ENCODE results near the gene GPR34. TPM values are rescaled to one million over a fixed set of nuclear protein-coding genes. Genes with fewer than 3 reads are reported as not detected.

Gene GPR34
- total and polyA plus RNA-seq, 2 of the 4 experiments (the other 2 are of a cell fraction) = not detected

DNA sequence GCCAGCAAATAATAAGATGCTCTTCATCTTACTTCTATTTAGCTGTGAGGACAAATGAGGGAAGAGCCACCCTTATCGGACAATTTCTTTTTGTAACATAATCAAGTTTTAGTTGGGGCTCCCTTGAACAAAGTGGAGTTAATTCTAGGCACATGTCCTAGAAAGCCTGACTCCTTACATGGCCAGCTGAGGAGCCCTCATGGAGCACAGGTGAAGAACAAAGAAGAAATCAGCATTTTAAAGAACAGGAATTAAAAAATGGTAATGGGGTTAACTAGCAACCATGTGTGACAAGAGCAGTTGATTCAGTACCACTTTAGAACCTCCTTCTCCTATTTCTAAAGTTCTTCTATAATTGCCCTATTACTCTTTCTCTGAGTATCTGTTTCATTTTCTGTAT is 51.1 kb downstream of the GPR34 start:
- ATAC-seq (ENCODE audit: low read depth) (no peak), DNase-seq (no peak)
- no peak for TF ChIP-seq MAZ (IDR thresholded peaks at IDR 0.05; ENCODE audit: borderline replicate concordance, low read depth, low read length)
- no peak for TF ChIP-seq FOS (IDR thresholded peaks at IDR 0.05; ENCODE audit: low read depth, low read length)
- TF ChIP-seq MAFK (IDR thresholded peaks at IDR 0.05; ENCODE audit: low read depth, low read length) = no peak
- no peak for TF ChIP-seq CEBPB (IDR thresholded peaks at IDR 0.05; ENCODE audit: low read depth, low read length)
- TF ChIP-seq RAD21 (IDR thresholded peaks at IDR 0.05; ENCODE audit: low read length) = no peak
- TF ChIP-seq, protein P1, sequence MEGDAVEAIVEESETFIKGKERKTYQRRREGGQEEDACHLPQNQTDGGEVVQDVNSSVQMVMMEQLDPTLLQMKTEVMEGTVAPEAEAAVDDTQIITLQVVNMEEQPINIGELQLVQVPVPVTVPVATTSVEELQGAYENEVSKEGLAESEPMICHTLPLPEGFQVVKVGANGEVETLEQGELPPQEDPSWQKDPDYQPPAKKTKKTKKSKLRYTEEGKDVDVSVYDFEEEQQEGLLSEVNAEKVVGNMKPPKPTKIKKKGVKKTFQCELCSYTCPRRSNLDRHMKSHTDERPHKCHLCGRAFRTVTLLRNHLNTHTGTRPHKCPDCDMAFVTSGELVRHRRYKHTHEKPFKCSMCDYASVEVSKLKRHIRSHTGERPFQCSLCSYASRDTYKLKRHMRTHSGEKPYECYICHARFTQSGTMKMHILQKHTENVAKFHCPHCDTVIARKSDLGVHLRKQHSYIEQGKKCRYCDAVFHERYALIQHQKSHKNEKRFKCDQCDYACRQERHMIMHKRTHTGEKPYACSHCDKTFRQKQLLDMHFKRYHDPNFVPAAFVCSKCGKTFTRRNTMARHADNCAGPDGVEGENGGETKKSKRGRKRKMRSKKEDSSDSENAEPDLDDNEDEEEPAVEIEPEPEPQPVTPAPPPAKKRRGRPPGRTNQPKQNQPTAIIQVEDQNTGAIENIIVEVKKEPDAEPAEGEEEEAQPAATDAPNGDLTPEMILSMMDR (conservative IDR thresholded peaks at IDR 0.05; ENCODE audit: low read depth, low read length) = no peak
- TF ChIP-seq RCOR1 (IDR thresholded peaks at IDR 0.05; ENCODE audit: insufficient replicate concordance, low read length) = no peak
- TF ChIP-seq SMC3 (IDR thresholded peaks at IDR 0.05; ENCODE audit: low read depth, low read length) = no peak
- TF ChIP-seq MXI1 (IDR thresholded peaks at IDR 0.05; ENCODE audit: borderline replicate concordance, low read depth, low read length) = no peak
- TF ChIP-seq, protein P2, sequence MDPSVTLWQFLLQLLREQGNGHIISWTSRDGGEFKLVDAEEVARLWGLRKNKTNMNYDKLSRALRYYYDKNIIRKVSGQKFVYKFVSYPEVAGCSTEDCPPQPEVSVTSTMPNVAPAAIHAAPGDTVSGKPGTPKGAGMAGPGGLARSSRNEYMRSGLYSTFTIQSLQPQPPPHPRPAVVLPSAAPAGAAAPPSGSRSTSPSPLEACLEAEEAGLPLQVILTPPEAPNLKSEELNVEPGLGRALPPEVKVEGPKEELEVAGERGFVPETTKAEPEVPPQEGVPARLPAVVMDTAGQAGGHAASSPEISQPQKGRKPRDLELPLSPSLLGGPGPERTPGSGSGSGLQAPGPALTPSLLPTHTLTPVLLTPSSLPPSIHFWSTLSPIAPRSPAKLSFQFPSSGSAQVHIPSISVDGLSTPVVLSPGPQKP (IDR thresholded peaks at IDR 0.05; ENCODE audit: borderline replicate concordance, low read depth, low read length) = no peak
- TF ChIP-seq NFE2L2 (IDR thresholded peaks at IDR 0.05; ENCODE audit: low read depth, low read length) = no peak
- TF ChIP-seq, protein P3, sequence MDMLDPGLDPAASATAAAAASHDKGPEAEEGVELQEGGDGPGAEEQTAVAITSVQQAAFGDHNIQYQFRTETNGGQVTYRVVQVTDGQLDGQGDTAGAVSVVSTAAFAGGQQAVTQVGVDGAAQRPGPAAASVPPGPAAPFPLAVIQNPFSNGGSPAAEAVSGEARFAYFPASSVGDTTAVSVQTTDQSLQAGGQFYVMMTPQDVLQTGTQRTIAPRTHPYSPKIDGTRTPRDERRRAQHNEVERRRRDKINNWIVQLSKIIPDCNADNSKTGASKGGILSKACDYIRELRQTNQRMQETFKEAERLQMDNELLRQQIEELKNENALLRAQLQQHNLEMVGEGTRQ (IDR thresholded peaks at IDR 0.05; ENCODE audit: low read depth, low read length) = no peak
- TF ChIP-seq RFX5 (IDR thresholded peaks at IDR 0.05; ENCODE audit: low read depth, low read length) = no peak
- TF ChIP-seq BHLHE40 (IDR thresholded peaks at IDR 0.05; ENCODE audit: low read depth, low read length) = no peak
- H3K23ac ChIP-seq (ENCODE audit: low read depth, low read length) = no peak overlapping the region
- H2AK9ac ChIP-seq (replicated peaks; ENCODE audit: low read depth, low read length, poor library complexity) = no peak overlapping the region
- no TSS peak for BruUV-seq (replicated peaks)
- H2BK15ac ChIP-seq (ENCODE audit: low read depth, low read length) = no peak overlapping the region
- H3K4me1 ChIP-seq (ENCODE audit: control insufficient read depth, insufficient read depth, low read length) = no peaks in the 10 kb centered on the region
- H4K20me1 ChIP-seq (ENCODE audit: insufficient read depth, low read length) = no peaks in the 10 kb centered on the region
- H2AFZ ChIP-seq (replicated peaks; ENCODE audit: low read length, poor library complexity) = no peak overlapping the region
- no peak overlapping the region for H3K27ac ChIP-seq (ENCODE audit: insufficient read depth, low read length)
- no peaks in the 10 kb centered on the region for H3K9me3 ChIP-seq (ENCODE audit: control insufficient read depth, insufficient read depth, low read length)
- H3K4me3 ChIP-seq (ENCODE audit: insufficient read depth, low read depth, low read length) = no peak overlapping the region
- H4K5ac ChIP-seq (ENCODE audit: low read depth, low read length) = no peak overlapping the region
- WGBS, 2 experiments (ENCODE audit: extremely low coverage in 2 of 2, insufficient read length in 1 of 2) = no CpG with 5 or more reads among the region's 1 CpG
- no peaks in the 10 kb centered on the region for H3K79me1 ChIP-seq (ENCODE audit: low read depth in 1 of 2, low read length in 2 of 2)
- in situ Hi-C loops (cut with MboI; ENCODE audit: low sequenced_read_pairs) = no loop called here
- no peak overlapping the region for H3K18ac ChIP-seq (ENCODE audit: low read depth, low read length)
- no peak overlapping the region for H3K4me2 ChIP-seq (ENCODE audit: low read depth, low read length)
- H3K9me1 ChIP-seq (ENCODE audit: insufficient read depth, low read length) = no peaks in the 10 kb centered on the region
- no peak overlapping the region for H2BK20ac ChIP-seq (ENCODE audit: low read depth, low read length)
- H2AK5ac ChIP-seq (ENCODE audit: low read depth, low read length) = no peak overlapping the region
- no peak overlapping the region for H2BK5ac ChIP-seq (ENCODE audit: low read depth, low read length, poor library complexity, severe bottlenecking)
- ChIA-PET POLR2A (ENCODE audit: unreplicated experiment) (no interaction called here), CTCF (no interaction called here)
- H3K36me3 ChIP-seq (ENCODE audit: control insufficient read depth, insufficient read depth, low read length) = no peaks in the 10 kb centered on the region
- H3K9ac ChIP-seq (ENCODE audit: low read depth, low read length) = no peak overlapping the region
- no peak overlapping the region for H3K14ac ChIP-seq (replicated peaks; ENCODE audit: low read depth, low read length)
- no peak overlapping the region for H3K4ac ChIP-seq (ENCODE audit: low read depth, low read length)
- no peak overlapping the region for H3K56ac ChIP-seq (ENCODE audit: extremely low read depth, insufficient read depth, low read length)
- no peaks in the 10 kb centered on the region; the same call in 1 of the 2 replicates for H3K27me3 ChIP-seq (ENCODE audit: control insufficient read depth, insufficient read depth, low read length)
- intact Hi-C loops (cut with micrococcal nuclease) = loop anchor here (10.0 kb wide), 2 partner anchors 185 to 465 kb away; no protein-coding TSS in a partner anchor
- no peak overlapping the region for H2BK120ac ChIP-seq (ENCODE audit: low read depth, low read length)
- no peak overlapping the region for H4K91ac ChIP-seq (ENCODE audit: insufficient read depth, low read depth, low read length)
- no peak overlapping the region for H4K8ac ChIP-seq (ENCODE audit: low read depth in 2 of 2, low read length in 2 of 2)
- dilution Hi-C loops (cut with HindIII; ENCODE audit: low sequenced_read_pairs, unreplicated experiment) = no loop called here
